SIG-M5 (cell line): ENCODE measurements around the gene PRKN.

Experiments
- DNase-seq: peaks from one replicate; lab custom pipeline; 2025; lab: John Stamatoyannopoulos, UW

PRKN gene

DNA sequence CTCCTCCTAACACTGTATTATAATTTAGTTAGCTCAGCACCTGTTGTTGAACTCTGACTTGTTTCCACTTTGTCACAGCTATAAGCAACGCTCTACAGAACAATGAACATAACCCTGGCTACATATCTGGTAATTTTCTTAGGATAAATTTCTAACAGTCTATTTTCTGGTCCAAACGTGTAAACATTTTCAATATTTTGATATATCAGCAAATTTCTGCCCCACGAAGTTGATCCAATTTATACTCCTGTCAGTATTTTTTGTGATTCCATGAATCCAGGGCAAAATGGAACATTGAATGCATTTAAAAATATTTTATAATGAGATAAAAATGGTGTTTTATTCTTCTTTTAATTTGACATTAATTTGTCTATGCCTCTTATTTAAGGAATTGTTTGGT, 1005.2 kb downstream of the PRKN start:
- no peak for DNase-seq

DNA sequence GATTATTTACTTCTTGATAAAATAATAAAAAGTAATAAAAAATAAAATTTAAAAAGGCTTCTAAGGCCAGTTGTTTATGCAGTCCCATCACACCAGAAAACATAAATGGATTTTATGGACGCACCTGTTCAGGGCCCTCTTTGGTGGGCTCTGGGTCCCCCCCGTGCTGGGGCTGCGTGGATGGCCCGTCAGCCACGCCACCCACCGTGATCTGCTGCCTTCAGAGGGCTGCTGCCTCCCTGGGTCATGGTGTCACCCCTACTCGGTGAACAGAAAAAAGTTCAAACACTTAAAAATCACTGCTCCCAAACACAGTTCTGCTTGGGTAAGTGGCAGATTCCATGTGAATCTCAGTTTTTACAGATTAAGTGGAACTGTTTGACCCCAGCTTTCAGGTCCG, 1006.1 kb downstream of the PRKN start:
- no peak for DNase-seq

DNA sequence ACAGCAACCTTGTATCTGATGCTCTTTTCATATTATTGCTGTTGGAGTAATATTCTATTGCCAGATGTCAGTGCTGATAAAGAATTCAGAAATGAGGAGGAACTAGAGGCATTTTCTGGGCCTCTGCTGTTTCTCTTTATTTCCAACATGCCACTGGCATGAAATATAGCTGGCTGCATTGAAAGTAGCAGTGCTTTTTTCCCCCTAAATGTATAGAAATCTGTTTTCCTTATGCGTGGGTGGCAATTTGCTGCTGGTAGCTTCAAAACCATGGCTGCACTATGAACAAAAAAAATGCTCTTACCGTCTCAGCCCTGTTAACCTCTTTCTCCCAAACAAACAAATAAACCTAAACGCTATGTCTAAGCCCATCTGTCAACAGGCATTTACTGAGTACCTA, 1011.4 kb downstream of the PRKN start:
- DNase-seq: no peak

DNA sequence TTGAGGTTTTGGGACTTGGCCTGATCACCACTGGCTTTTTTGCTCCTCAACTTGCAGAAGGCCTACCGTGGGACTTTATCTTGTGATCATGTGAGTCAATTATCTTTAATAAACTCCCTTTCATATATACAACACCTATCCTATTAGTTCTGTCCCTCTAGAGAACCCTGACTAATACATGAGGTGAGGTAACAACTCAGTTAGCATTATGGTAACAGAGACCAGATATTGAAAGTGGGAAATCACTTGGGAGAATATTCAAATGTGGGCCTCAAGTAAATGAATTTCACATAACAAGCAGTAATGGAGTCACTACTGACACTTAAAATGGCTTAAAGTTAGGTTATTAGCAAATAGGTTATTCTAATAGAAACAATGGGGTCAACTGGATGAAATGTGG, 1015.6 kb downstream of the PRKN start:
- no peak for DNase-seq

DNA sequence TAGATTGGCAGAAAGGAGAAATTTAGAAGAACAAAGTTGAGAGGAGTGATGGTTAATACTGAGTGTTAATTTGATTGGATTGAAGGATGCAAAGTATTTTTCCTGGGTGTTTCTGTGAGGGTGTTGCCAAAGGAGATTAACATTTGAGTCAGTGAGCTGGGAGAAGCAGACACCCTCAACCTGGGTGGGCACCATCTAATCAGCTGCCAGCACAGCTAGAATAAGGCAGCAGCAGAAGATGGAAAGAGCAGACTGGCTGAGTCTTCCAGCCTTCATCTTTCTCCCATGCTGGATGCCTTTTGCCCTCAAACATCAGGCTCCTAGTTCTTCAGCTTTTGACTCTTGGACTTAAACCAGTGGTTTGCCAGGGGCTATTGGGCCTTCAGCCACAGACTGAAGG, 1016.1 kb downstream of the PRKN start:
- no peak for DNase-seq

DNA sequence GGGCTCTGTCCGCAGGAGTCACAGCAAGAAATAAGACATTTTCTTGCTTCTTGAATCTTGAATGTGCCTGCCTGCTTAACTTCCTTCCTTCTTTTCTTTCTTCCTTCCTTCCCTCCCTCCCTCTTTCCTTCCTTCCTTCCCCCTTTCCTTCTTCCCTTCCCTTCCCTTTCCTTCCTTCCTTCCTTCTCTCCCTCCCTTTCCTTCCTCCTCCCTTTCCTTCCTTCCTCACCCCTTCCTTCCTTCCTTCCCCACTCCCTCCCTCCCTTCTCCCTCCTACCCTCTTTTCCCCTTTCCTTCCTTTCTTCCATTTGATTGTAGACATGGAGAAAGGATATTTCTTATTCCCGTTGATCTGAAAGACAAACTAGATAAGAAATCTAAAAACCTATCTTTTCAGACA, 1016.9 kb downstream of the PRKN start:
- no peak for DNase-seq

DNA sequence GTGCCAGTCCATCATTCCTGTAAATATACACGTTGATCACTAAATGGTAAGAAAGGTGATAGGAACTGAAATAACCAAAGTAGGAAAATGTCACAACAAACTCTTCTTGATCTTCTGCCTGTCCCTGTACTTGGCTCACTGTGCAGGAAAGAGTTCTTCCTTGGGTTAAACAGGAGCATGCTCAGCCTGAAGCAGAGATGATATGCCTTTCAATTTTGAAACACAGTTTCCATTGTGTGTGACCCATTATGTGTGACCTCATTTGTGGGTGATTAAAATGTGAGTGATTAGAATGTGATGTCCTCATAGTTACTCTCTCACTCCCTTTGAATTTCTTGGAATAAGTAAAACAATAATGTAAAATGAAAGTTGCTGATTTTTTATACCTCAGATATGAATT, 1026.5 kb downstream of the PRKN start:
- DNase-seq: no peak

DNA sequence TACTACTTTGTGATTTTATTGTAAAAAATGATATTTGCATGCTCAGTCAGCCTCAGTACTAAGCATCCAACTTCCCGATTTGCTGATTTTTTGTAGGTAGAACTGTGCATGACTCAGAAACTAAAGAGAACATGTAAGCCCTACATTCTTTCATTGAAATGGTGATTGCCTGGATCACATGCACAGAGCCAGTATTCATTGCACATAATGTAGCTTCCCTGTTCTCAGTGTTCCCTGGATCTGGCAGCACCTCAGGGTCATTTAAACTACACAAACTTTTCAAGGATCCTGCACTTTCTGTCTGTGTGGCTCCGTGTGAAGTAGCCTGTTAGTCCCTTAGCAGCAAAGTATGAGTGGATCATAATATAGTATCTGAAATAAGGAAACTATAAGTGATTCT, 1030.8 kb downstream of the PRKN start:
- no peak for DNase-seq

DNA sequence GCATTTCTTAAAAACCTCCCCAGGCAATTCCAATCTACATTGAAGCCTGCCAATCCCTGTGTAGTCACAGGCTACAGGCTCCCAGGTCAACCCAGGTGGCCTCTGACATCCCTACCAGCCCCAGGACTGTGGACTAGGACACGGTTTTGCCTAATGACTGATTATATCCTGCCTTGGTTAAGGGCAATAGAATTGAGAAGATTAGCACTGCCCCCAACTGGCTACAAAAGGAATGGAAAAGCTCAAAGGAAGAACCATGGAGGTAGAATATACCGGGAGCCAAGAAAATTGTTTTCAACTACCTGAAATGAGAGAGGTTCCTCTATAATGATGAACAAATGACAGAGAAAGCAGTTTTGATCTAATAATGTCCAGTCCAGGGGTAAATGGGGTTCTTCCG, 1032.6 kb downstream of the PRKN start:
- DNase-seq: no peak

DNA sequence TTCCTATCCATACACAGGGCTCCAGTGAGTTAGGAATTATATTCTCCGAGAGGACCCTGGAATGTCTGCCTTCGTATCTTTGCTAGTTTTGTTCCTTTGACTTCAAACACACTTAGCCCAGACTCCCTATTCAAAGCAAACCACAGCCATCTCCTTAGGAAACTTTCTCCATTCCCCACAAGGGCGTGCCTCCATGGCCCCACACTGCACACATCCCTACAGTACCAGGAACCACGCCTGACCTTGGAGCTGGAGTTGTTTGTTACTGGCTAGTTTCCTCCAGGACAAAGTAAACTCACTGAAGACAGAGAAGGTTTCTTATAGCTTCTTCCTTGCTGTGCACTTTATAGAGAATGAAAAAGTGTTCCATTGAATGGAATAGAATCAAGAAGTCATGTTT, 1040.9 kb downstream of the PRKN start:
- DNase-seq: no peak

DNA sequence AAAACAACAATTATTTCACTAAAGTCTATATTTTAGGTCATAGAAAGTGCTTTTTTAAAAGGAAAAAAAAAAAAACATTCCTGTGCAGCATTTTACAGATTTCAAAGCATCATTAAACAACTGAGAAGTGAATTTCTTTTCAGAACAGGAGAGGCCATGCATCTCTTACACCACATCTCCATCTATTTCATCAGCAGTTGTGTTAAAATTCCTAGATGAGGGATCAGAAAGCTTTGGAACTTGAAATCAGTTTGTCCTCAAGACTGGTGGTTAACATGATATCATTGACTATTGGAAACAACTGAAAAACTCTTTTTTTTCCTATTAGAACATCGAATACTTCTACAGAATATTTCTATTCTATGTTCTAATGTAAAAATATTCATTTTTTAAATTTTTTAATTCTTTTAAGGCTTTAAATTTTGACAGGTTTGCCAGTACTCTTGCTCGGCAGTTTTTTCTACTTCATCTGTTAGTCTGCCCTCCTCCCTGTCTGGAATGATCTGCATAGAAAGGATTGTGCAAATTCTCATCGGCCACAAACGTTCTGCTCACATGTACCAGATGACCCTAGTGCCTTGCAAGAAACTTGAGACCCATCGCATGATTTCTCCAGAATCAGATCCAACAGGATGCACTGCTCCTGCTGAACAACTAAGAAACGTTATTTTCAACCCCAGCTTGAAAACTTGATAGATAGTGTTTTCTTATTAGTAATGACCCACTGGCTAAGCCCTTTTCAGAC, 1042.7 kb downstream of the PRKN start:
- no peak for DNase-seq

DNA sequence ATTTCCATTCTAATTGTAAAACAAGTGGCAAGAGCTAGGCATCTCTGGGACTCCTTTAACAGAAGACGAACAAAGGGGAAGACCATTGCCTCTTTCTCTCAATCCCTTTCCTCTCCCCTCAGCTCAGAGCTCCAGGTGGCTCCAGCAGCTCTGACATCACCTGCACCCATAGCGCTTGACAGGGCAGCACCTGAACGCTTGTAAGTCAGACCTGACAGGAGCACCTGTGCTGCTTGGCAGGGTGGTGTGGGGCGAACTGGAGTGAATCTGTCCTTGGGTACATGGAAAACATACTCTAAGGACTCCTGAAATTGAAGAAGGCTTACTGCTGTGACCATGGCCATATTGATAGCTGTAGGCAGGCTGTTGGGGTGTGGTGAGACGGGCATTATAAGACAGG, 1044.2 kb downstream of the PRKN start:
- DNase-seq: no peak

DNA sequence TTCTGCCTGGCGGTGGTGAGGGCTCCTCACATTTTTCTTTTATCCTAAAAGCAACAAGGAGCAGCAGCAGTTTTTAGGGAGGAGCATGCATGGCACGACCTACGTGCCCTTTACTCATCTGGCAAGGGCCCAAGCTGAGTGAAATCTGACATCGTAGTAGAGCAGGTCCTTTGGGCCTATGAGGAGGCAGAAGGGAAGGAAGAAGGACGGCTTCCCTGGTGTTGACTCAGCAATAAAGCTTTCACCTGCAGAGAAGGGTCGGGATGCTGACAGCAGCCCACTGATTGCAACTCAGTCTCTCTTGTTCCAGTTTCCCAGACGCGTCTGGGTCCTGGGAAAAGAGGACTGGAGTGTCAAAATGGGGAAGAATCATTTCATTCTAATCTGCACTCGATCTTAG, 1044.6 kb downstream of the PRKN start:
- DNase-seq: no peak

DNA sequence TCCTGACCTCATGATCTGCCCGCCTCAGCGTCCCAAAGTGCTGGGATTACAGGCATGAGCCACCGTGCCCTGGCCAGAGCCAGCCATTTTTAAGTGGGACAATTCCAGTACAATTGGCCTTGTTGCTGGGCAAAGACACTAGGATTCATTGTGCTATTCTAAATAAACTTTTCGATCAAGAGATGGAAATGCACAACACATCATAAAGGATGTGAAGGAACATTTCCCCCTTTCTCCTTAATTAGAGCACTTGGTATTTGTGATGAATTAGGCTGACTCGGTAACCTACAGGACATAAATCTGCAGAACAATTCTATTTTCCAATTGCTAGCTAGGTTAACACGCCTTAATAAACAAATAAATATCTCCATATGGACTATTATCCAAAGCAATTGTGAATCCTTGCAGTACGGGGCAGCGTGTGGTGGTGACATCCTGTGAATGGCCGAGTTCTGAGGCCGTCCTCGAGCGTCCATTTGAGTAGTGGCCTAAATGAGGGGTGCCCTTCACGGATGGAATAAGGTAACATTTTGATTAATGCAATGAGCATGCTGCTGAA, 1047.5 kb downstream of the PRKN start:
- DNase-seq: no peak

DNA sequence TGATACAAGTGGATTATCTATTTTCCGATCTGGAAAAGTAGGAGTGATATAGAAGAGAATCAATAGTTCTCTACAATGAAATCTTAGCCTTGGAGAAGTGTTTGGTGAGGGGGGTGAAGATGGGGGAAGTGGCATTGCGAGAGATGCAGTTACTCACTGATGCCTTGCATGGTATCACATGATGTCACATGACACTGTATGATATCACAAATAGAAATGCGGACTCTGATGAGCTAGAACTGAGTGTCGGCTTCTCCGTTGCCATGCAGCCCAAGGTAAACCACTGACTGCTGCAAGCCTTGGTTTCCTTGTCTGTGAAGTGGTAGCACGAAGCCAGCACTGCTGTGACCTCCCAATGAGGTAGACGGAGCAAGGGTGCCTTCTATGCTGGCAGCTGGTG, 1050.4 kb downstream of the PRKN start:
- DNase-seq: no peak

DNA sequence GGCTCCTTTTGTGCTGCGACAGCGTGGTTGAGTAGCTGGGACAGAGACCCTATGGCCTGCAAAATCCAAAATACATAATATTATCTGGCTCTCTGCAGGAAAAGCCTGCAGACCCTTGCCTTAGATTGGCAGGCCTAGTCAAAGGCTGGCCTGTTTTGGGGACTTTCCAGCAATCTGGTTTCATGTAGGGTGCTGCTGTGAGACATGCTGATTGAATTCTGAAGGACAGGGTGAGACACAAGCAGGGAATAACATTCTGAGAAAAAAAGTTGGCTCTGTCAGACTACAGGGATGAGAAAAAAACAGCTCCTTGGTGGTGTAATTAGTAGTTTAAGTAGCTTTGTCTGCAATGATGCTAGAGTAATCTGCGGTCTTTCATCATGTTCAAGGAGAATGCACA, 1051.0 kb downstream of the PRKN start:
- DNase-seq: no peak

DNA sequence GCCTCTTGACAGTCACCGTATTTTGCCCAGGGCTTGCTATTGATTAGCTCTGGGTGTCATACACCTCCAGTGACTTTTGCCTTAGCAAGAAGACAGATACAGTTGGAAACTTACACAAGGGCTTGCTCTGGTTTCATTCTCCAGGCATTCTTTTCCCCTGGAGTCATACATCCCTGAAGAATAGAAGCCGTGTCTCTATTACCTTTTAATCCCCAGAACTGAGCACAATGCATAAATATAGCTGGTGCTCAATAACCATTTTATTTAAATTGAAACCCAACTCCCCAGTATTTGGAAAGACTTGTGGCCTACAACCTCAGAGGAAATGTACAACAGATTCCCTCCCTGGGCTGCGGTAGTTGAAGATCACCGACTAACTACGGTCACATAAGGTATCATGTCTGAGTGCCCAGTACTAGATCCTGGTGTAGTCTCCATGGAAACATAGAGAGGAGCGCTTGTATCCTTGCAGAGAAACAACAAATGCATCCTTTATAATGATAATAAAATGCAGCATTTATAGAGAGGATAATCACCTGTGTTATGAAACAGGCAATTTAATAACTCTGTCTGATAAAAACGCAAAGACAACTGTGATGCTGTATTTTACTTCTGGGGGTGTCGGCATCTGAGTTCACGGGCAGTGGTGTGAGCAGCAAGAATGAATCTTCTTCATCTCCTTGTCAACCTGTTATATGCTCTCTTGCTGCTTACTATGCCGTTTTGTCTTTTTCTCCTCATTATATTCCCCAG, 1052.5 kb downstream of the PRKN start:
- DNase-seq: no peak

DNA sequence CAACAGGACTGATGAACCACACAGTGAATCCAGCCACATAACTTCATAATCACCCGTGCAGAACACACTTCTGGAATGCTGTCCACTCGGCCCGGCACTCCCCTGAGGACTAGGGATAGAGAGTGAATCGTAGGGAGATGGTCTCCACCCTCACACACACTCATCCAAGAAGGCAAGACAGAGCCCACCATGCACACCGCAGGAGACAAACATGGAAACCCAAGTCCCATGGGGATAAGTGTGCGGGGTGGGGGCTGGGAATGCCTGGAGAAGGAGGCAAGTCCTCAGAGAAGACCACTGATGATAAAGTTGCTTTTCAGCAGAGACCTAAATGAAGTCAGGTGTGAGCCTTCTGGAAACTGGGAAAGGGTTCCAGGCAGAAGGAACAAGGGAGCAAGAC, 1054.5 kb downstream of the PRKN start:
- DNase-seq: no peak

DNA sequence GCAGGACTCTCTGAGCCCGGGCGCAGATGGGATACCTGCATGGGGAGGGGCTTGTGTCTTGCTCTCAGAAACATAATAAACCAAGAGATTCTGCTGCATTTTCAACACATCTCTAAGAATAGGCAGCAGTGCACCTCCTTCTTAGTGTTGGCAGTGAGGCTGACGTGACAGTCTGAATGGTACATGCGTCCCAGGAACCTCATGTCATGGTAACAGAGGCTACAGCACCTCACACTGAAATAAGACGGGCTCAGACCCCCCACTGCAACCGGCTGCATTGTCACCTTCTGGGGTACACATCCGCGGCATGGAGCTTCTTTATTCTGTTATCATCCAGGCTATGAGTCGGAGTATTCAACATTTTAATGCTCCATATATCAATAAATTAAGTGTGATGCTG, 1056.4 kb downstream of the PRKN start:
- no peak for DNase-seq

DNA sequence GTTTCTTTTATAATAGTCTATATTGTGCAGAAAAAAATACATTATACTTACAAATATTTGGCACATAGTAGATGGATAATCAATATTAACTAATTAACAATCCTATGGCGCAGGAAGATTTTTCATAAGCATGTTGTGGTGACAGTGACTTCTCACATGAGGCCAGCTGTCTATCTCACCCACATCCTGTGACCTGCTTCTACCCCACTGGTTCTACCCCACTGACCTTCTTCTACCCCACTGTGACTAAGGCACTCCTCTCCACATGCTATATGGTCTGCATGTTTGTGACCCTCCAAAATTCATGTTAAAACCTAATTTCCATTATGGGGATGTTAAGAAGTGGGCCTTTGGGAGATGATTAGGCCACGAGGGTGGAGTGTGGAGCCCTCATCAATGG, 1058.9 kb downstream of the PRKN start:
- no peak for DNase-seq

DNA sequence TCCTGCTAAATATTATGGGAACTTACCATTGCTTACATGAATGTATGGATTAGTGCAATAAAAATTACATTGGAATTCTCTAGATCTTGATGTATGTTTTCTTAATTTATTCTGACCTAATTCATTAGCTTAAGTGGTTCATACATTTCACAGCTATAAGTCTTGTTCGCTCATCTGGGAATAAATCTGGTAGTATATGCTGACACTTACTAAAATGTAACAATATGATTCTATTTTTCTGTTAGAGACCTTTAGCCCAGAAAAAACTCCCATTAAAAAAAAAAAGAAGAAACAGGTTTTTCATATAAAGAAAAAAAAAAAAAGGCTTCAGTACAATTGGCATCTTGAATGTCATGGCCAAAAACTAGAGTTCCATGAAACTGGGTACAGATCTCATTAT, 1059.6 kb downstream of the PRKN start:
- no peak for DNase-seq

DNA sequence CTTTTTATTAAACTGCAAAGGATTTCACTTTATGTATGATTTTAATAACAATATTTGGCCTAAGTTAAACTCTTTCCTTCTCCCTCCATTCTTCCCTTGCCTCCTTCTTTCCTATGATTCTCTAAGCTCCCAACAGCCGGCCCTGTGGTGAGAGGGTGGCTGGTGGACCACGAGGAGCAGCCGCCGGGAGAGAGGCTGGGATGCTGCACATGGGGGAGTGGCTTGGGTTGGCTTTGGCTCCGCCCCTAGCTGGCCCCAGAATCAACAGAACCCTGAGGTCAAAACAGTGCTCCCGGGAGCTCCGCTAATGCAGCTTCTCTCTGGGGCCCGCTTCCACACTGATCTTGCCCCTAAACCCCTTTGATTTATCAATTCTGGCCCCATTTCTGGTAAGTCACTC, 1063.9 kb downstream of the PRKN start:
- DNase-seq: no peak
